Right lobe of liver (tissue), 4 donors: Measurements from ENCODE around the gene PI3.

Experiments used
- CTCF ChIP-seq, 4 donors: fragments of 200-600 bp in 3 of 4; fragments of 450-650 bp in 1 of 4; IDR thresholded peaks; one replicate each; pipeline versions ENCODE4 v1.5.1 to v1.8.0; 2016 to 2022; ENCODE audit warnings: antibody characterized with exemption in 4 of 4, mild to moderate bottlenecking in 2 of 4
- POLR2A ChIP-seq: fragments of 450-650 bp; IDR thresholded peaks from one replicate; pipeline ENCODE4 v1.6.1; 2017; ENCODE audit warnings: antibody characterized with exemption, mild to moderate bottlenecking
- donor health status: DM: no; HTN: no; CAD: no.
- donor health status: DM: no; HTN: no; CAD: no.
- donor health status: DM: no; HTN: yes; CAD: no.

GRCh38 chr20:45181639-45182038 lies 6.9 kb downstream of the PI3 start:
- TF ChIP-seq CTCF (IDR thresholded peaks at IDR 0.05) = no peak
- TF ChIP-seq POLR2A = no peak
